Cardiac fibroblast (primary cell): ENCODE measurements around the gene CABCOCO1.

Source experiments
- DNase-seq, 2 donors: peaks; one replicate each; pipeline versions ENCODE4 v3.0.0 to v3.0.0-alpha.2; 2010; ENCODE audit warnings: low read depth in 2 of 2
- H3K4me3 ChIP-seq, 2 donors: replicated peaks in 1 of 2; 1 replicate in 1 of 2; 2 replicates in 1 of 2; pipeline ENCODE4 v1.5.1; 2011; ENCODE audit warnings: low read depth in 2 of 2, low read length in 2 of 2, mild to moderate bottlenecking in 2 of 2, moderate library complexity in 1 of 2
- CTCF ChIP-seq: IDR thresholded peaks from one replicate; pipeline ENCODE4 v1.5.1; 2011; ENCODE audit warnings: low read depth, mild to moderate bottlenecking, low read length, inconsistent platforms

CABCOCO1 gene

GRCh38 chr10:61758433-61758832 is 95.7 kb downstream of the CABCOCO1 start:
- no peak for TF ChIP-seq CTCF

GRCh38 chr10:61759751-61760150 is 97.0 kb downstream of the CABCOCO1 start:
- no peak for TF ChIP-seq CTCF
- no peak for DNase-seq
- no peak overlapping the region for H3K4me3 ChIP-seq

More at GRCh38 chr10:61758433-61758832, 95.7 kb downstream of the CABCOCO1 start:
- no peak overlapping the region for H3K4me3 ChIP-seq
- peak; percentile 23 to 55 for DNase-seq

GRCh38 chr10:61760943-61761824 is 98.5 kb downstream of the CABCOCO1 start:
- TF ChIP-seq CTCF = no peak
- peak; percentile 38 to 70 for DNase-seq

GRCh38 chr10:61761825-61762217 is 99.1 kb downstream of the CABCOCO1 start:
- H3K4me3 ChIP-seq = no peak overlapping the region
- no peak for TF ChIP-seq CTCF
- no peak for DNase-seq

More at GRCh38 chr10:61760943-61761824, 98.5 kb downstream of the CABCOCO1 start:
- no peak overlapping the region for H3K4me3 ChIP-seq

GRCh38 chr10:61763778-61764177 is 101.0 kb downstream of the CABCOCO1 start:
- DNase-seq = no peak
- no peak overlapping the region for H3K4me3 ChIP-seq
- no peak for TF ChIP-seq CTCF

- no peak for TF ChIP-seq CTCF
- DNase-seq = no peak
- no peak overlapping the region for H3K4me3 ChIP-seq
These were observed 101.8 kb downstream of the CABCOCO1 start for GRCh38 chr10:61764486-61764885.
